Stimulated activated CD8-positive, alpha-beta memory T cell treated with anti-CD3 and anti-CD28 coated beads, Interleukin-4, amount 100 ng/mL, for 1 hour (primary cell): Measurements from ENCODE around the gene RAPGEF5.

Source experiments
- DNase-seq, 2 donors: peaks; one replicate each; pipeline ENCODE4 v3.0.0-alpha.2; 2020; ENCODE audit warnings: low read depth in 2 of 2, low spot score in 1 of 2

The RAPGEF5 gene

DNA sequence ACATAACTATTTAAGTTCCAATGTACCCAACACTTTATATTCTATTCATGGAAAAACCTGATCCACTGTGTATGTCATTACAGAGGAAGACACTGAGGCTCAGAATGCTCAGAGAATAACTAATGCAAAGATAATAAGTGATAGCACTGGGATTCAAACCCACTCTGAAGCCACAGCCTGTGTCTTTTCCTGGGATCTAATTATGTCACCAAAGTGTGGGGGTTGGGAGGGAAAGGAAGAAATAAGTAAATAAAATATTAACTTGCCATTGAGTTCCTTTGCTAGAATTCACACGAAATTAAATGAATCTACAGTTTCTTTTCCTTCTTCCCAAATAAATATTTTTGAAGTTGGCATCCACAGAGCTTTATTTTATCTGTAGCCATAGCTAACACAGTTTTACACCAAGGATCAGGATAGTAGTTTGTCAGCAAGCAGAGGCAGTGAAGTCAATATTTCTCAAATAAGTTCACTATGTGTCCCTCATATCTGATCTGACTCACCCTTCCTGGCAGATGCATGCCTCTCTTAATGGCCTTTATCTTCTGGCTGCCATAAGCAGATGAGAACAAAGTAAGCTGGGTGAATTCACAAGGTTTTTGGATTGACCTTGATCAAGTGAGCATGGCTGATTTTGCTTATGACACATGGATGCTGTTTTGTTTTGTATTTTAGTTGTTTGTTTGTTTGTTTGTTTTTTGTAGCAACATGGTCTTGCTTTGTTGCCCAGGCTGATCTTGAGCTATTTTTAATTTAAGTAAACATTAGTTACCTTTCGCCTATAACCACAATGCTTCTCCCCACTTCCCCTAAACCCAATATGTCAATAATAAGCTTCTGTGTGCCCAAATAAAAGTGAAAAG lies 6.3 kb downstream of the RAPGEF5 start:
- DNase-seq = no peak

DNA sequence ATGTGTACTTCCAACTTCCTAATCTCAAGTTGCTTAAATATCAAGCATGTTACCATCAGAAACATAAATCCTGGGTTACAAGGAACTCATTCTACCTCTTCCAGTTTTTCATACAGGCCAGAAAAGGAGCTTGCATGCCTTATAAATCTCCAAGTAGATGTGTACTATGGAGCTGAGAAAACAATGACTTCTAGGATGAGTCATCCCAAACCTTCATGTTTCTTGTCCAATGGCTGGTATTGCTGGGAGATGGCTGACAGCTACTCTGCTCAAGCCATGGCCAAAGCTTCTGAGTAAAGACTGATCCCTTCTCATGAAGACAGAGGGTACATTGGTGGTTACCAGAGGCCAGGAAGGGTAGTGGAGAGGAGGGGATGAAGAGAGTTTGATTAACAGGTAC lies 8.6 kb downstream of the RAPGEF5 start:
- DNase-seq = no peak

DNA sequence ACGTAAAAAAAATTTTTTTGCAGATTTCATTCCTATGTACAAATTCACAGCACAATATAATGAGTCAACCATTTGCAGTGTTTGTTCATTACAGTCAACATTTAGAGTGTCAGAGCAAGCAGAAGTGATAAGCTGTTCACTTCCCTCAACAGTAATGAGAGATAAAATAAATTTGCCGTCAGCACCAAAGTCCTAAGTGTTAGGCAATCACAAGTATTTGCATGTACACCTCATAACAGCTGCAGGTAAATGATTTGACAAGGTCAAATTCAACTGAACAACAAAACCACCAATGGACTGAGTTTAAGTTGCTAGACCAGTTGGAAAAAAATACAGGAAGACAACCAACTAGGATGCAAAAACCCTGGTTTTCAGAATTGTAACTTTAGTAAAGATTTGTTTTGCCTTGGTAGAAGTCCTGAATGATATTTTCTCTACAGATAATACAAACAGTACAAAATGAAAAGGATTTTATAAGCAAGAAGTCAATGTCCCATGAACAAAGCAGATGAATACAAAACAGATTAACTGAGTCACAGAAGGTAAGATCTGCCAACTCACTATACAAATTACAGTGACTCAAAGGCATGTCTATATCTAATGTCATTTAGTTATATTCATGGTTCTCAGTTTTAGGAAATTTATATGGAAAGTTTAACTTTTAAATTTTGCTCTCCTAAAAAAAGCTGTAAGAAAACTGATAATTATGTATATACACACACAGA lies 10.4 kb downstream of the RAPGEF5 start:
- no peak for DNase-seq

DNA sequence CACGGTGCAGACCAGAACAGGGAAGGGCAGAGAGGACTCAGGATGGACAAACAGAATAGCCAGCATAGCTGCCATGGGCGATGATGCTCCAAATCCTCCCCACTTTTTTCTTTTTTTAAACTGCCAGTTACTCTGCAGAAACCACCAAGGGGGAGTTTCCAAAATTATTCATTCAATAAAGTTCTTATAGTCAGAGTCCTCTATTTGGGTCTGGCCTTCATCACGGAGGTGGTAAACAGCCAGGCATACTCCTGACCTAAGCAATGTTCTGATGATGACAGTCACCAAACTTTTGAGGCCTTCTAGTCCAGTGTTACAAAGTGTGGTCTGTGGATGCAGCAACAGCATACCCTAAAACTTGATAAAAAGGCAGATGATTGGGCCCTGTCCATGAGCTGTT lies 12.3 kb downstream of the RAPGEF5 start:
- DNase-seq = no peak

DNA sequence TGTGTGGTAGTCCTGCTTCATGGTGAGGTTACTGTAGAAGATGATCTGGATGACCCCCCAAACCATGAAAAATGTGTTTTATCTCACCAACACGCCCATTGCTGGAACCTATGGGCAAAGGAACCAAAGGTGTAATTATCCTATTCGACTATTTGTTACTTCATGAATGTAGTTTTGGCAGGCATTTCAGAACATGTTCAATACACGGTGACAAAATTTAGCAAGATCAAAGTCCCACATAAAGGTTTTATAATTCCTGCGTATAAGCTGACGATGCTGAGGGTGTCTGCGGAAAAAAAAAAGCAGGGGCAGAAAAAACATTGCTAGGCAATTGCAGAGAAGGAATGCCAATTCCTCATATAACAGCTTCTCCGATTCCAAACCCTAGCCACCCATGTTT lies 13.3 kb downstream of the RAPGEF5 start:
- no peak for DNase-seq

DNA sequence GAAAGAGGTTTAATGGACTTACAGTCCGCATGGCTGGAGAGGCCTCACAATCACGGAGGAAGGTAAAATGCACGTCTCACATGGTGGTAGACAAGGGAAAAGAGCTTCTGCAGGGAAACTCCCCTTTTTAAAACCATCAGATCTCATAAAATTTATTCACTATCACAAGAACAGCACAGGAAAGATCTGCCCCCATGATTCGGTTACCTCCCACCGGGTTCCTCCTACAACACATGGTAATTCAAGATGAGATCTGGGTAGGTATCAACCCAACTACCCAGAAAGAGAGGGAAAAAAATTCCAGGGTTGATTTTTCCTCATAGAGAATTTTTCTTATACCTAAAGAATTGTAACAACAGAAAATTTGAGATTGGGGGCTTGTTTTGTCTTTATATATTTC lies 13.9 kb downstream of the RAPGEF5 start:
- DNase-seq = no peak

DNA sequence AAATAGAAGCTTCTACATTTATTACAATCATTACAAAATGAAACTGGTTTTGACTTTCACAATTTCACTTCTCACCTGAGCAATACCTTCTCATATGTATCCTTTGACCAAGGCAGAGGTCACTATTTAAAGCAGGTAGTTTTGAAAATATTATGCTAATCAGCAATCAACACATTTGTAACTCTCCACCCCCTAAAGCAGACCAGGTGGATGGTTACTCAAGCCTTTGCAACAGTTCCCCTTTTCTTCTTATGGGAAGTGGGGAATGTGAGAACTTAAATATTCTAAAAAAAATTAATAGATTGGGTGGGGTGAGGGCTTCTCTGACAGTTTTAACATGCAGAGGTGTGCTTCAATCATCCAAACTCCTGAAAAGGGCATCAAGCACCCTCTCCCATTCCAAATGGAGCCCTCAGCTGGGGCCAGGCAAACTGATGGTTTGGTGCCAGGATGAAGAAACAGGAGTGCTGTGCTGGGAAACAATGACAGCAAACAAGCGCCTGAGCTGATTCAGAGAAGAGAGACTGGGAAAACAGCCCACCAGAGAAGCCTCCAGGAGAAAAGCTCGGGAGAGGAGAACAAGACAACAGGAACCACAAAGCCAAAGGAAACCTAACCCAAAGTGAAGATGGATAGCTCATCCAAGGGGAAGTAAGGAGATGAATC lies 17.1 kb downstream of the RAPGEF5 start:
- DNase-seq = no peak

DNA sequence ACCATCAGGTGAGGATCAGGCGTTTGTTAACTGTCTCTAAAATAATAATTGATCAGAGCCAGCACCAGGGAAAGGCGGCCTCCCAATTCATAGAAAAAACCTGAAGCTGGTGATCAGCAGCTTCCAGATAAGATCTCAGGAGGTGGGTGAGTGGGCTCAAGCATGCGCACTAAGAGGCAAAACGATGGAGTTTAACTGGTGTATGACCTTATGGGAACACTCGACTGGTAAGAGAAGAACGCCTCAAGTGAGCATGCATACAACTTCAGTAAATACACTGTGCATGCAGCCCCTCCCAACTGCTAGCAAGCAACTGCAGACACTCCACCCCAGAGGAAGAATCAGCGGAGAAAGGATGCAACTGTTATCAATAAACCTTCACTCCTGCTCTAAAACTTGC lies 18.1 kb downstream of the RAPGEF5 start:
- DNase-seq = no peak

DNA sequence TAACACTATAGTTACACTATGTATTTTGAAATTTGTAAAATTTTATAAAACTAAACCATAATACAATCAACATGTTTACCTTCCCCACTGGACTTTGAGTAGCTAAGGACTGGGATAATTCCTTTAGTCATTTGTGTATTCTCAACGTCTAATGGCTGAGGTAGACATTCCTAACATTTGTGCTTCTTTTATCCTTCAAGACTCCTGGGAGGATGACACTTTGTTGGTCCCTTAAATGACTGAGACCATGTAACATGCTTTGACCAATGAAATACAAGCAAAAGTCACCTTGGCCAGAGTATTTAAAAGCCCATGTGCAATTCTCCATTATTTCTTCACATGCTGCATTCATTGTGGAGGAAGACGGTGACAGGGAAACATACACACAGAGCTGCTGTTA lies 18.5 kb downstream of the RAPGEF5 start:
- no peak for DNase-seq

DNA sequence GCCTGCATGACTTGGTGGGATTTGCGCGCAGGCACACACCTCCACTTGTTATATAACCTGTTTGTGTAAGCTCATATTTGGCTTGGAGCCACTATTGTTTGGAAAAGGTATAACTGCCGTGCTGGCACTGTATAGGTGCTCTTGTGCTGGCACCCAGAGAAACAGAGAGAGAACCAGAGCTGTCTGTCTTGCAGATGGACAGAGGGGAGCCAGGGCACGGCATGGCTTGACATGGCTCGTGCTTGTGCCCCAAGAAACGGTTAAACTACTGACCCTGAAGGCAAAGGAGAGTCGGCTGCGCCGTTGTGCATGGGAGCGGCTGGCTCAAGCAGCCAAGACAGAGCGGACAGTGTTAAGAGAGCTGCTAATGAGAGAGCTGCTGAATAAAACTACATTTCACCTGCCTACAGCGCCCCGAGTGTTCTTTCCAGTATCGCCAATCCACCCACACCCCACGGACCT lies 23.2 kb downstream of the RAPGEF5 start:
- DNase-seq = no peak

DNA sequence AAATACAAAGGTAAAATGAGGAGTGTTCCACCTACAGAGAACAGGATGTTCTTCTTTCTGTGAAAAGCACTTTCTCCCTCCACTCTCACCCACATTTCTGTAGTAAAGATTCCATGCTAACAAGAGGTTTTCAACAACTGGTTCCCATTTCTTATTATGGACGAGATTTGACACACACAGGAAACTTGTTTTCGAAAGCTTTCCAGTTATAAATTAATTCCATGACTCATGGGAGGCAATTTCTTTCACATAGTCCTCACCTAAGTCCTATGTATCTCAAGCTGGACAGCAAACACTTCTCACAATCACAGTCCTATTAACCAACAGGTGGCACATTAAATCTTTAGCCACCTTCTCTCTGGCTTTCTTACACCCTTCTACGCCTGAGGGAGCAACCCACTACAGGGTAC lies 24.5 kb downstream of the RAPGEF5 start:
- DNase-seq = no peak

DNA sequence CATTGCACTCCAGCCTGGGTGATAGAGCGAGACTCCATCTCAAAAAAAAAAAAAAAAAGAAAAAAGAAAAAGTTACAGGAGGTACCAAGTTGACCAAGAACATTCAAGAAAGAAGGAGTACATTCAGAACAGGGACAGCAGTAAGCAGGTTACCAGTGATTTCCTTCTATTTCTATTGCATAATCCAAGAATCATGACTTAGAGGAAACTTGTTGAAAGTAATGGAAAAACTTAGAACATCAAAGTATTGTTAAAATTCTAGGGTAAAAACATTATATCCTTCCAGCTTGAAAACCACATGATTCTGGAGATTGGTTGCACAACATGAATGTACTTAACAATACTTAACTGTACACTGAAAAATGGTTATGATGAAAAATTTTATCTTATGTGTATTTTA lies 25.2 kb downstream of the RAPGEF5 start:
- DNase-seq = no peak

DNA sequence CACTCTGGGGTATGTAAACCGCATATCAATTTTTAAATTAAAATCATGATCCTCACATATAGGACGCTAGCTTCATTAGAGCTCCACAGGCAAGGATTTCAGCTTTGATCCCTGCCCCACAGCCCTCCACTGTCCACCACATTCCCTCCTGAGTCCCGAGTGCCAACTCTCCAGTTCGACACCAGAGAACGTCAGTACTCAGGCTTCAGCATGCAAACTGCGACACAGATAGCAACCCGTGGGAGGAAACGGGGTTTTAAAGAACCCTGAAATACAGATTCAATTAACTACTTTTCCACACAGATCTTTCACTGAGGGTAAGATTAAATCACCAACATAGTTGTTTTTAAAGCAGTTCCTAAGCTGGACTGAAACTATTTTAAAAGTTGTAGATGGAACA lies 26.1 kb downstream of the RAPGEF5 start:
- DNase-seq = no peak

DNA sequence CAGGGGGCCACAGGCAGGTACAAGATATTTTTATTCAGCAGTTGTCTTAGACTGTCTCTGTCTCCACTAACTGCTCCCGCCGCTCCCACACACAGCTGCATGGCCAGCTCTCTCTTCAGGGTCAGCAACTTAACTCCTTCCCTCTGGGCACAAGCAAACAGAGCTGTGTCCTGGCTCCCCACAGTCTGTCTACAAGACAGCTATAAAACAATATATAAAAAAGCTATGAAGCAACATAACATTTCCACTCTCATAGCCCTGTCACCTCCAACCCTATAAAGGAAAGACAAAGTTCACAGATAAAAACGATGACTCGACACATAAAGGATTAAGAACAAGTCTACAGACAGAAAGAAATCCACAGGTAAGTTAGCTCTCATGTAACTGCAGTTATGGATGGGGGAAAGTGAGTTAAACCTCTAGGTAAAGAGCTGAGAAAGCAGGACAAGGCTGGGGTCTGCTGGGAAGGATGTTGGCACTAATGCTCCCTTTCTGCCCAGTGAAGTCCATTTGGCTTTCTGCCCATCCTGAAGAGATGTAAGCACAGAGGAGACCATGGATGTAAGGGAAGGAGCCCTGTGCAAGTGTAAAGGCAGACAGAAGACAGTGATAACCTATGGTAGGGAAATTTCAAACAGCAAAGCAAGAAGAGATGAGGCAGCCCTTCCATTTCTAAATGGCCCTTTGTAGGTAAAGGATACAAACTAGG lies 27.0 kb downstream of the RAPGEF5 start:
- no peak for DNase-seq

DNA sequence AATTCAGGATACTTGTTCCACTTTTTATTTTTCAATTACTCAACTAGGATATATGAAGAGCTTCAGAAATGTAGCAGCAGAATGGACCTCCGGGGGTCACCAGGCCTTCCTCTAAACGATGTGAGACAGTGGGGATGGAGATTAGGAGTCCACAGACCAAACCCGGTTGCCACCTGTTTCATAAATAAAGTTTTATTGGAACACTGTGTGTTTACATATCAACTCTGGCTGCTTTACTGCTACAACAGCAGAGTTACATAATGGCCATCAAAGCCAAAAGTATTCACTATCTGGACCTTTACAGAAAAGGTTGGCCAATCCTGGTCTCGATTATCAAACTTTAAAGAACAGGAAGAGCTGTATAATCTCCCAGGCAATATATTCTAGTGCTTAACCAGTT lies 30.8 kb downstream of the RAPGEF5 start:
- DNase-seq = no peak

DNA sequence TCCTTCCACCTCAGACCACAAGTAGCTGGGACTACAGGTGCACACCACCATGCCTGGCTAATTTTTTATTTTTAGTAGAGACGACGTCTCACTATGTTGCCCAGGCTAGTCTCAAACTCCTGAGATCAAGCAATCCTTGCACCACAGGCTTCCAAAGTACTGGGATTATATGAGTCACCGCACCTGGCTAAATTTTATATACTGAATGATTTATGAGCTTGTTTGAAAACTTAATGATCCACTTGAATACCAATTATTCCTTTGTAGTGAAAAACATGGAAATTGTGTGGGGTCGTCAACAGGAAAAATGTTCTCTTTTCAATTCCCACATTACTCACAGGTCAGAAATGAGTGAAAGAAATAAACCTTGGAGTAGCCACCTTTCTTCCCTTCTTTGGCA lies 31.3 kb downstream of the RAPGEF5 start:
- DNase-seq = no peak

DNA sequence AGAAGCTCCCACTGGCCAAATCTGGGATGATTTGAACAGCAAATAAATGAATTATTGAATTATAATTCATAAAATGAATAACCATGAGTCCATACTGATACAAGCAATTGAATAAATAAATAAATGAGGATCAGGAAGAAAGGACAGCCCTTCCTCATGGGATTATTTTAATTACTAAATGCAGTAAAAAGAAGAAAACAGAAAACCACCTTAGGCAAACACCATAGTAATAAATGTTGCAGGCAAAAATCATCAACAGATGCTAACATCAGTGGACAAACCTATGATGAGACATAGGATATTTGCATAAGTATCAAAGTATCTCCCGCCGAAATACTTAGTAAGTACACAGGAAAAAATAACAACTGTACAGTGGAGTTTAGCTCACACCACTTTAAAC lies 33.2 kb downstream of the RAPGEF5 start:
- no peak for DNase-seq

DNA sequence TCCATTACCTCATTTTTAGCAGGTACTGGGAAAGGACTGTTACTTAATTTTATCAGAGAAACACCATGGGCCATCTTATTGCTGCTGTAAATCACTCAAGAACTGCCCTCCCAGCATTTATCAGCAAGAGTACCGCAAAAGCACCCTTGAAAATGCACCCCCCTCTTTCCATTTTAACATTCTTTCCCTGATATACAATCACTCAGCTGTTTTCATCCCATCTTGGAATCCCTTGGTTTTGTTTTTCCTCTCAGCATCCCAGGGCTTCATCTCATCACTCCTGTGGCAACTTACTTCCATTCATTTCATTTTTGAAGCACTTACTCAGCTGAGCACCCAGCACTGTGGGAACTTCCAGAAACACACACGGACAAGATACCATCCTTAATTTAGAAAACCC lies 36.5 kb downstream of the RAPGEF5 start:
- DNase-seq = no peak

DNA sequence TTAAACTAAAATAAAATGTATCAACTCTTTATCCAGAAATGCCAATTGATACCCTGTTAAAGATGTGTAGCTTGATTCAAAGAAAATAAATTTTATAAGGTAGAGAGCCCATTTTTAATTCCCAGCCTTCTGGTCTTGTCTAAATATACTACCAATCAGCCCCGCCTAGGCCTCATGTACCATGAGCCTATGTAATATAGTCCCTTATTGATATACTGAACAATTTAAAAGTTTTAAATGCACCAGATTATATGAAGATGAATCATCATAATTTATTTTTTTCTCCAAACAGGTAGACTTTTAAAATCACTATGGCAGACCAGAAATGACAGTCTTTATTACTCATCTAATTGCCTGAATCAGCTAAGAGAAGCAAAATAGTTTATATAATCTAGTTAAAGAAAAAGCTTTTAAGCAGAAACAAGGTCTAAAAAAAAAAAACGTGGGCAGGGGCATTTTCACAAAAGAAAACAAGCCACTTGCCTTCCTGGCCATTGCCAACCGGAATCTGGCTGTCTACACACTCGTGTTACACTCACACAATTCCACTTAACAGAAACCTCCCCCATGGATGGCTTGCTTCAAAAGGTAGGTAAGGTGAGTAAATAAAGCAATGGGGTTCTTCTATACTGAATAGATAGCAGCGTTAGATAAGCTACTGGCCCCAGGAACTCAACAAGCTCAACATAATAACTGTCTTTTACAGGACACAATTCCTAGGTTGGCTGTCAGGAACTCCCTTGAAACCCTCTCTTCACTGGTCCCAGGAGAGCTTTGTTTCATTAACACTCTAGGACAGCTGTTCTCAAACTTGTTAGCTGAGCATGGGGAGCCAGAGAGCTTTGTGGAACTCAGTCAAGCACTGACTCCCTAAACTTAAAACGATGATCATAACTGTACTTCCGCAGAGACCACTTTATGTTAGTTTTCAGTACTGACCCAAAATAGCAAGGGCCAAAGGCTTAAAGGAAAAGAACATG lies 37.2 kb downstream of the RAPGEF5 start:
- no peak for DNase-seq

DNA sequence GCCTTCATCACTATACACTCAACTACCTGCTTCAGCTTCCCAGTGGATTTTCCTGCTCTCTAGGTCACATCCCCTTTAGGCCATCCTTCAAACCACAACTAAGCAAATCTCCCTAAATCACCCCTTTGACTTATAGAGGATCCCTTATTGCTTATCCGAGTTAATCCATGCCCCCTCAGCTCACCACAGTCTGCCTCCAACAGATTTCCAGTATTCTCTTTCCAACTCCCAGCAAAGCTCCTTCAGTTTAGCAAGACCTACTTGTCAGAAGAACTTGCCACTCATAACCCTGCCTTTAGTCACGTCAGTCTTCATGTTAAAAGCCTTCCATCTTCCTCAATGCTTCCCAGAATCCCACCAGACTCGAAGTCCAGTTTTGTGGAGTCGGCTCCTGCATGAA lies 38.6 kb downstream of the RAPGEF5 start:
- DNase-seq = no peak
